D341Med (cell line): Measurements from ENCODE around the gene GCHFR.

Source experiments
- DNase-seq: peaks from one replicate; pipeline ENCODE4 v3.0.0; 2012; ENCODE audit warnings: low spot score

The GCHFR gene

GRCh38 chr15:40808861-40809450 lies 45.1 kb downstream of the GCHFR start:
- DNase-seq = no peak

GRCh38 chr15:40812721-40813425 lies 49.0 kb downstream of the GCHFR start:
- no peak for DNase-seq

GRCh38 chr15:40815042-40815698 lies 51.3 kb downstream of the GCHFR start:
- no peak for DNase-seq
